Measurements from ENCODE around the gene CHMP1A. TPM values are rescaled to one million over a fixed set of nuclear protein-coding genes. Genes with fewer than 3 reads are reported as not detected.

Gene CHMP1A
- total and polyA plus RNA-seq, 2 of the 8 experiments (the other 6 are each of a cell fraction or from before 2014, with no cell fraction given): 64.4 to 75.8 TPM

GRCh38 chr16:89700649-89701424 lies 43.3 kb upstream of the CHMP1A start (continued):
- TF ChIP-seq RNF2 (IDR thresholded peaks at IDR 0.05; ENCODE audit: borderline replicate concordance, low read depth, low read length, missing control alignments, poor library complexity, severe bottlenecking) (peak; percentile 26), MAX (IDR thresholded peaks at IDR 0.05) (peak; percentile 89), CTBP2 (IDR thresholded peaks at IDR 0.05; ENCODE audit: borderline replicate concordance, insufficient read depth, insufficient read length, low read length) (no peak), SRF (IDR thresholded peaks at IDR 0.05; ENCODE audit: low read depth, low read length) (no peak), BCL11A (IDR thresholded peaks at IDR 0.05; ENCODE audit: low read depth in 2 of 2, low read length in 2 of 2) (no peak), CEBPB (IDR thresholded peaks at IDR 0.05; ENCODE audit: low read depth, low read length) (no peak), SIN3A (conservative IDR thresholded peaks at IDR 0.05 in 1 of 2, IDR thresholded peaks at IDR 0.05 in 1 of 2; ENCODE audit: low read depth in 1 of 2, low read length in 2 of 2) (no peak), SIX5 (IDR thresholded peaks at IDR 0.05; ENCODE audit: low read depth, low read length) (no peak), TBP (IDR thresholded peaks at IDR 0.05; ENCODE audit: low read depth, low read length) (no peak), GTF2F1 (IDR thresholded peaks at IDR 0.05; ENCODE audit: borderline replicate concordance, low read depth, low read length) (no peak), BACH1 (IDR thresholded peaks at IDR 0.05; ENCODE audit: low read length) (no peak), CBX5 (IDR thresholded peaks at IDR 0.05; ENCODE audit: low read depth, low read length) (no peak), NRF1 (IDR thresholded peaks at IDR 0.05; ENCODE audit: low read depth, low read length) (no peak), SIRT6 (IDR thresholded peaks at IDR 0.05; ENCODE audit: low read length) (no peak), RAD21 (IDR thresholded peaks at IDR 0.05 in 1 of 2, conservative IDR thresholded peaks at IDR 0.05 in 1 of 2; ENCODE audit: low read depth in 2 of 2, low read length in 2 of 2) (peak; percentile 26 to 53; a peak in 3 of 4 replicates), SP2 (IDR thresholded peaks at IDR 0.05; ENCODE audit: low read length) (no peak), POLR2A (IDR thresholded peaks at IDR 0.05; ENCODE audit: control extremely low read depth in 1 of 2, low read depth in 2 of 2, low read length in 2 of 2) (no peak; a peak in 1 of 3 replicates)

Data from H1 (cell line).